ENCODE data around the gene CNNM3.

DNA sequence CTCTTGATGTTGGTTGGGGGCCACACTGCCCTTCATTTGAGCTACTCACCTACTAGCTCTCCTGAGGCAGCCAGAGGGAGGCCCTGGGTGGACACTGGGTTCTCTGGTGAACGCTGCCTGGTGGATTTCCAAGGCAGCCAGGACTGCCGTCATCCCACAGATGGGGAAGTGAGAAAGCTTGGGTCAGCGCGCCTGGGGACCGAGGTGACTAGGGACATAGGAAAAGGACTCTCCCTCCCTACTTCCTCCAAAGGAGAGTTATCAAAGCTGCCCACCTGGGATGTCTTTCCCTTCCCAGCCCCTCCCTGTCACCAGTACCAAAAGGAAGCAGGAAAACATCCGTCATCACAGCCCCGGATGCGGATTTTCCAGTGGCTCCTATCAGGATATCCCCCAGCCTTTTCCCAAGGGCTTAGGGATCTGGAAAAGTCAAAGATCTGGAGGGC is 57.6 kb downstream of the CNNM3 start:
- TF ChIP-seq, protein P1, sequence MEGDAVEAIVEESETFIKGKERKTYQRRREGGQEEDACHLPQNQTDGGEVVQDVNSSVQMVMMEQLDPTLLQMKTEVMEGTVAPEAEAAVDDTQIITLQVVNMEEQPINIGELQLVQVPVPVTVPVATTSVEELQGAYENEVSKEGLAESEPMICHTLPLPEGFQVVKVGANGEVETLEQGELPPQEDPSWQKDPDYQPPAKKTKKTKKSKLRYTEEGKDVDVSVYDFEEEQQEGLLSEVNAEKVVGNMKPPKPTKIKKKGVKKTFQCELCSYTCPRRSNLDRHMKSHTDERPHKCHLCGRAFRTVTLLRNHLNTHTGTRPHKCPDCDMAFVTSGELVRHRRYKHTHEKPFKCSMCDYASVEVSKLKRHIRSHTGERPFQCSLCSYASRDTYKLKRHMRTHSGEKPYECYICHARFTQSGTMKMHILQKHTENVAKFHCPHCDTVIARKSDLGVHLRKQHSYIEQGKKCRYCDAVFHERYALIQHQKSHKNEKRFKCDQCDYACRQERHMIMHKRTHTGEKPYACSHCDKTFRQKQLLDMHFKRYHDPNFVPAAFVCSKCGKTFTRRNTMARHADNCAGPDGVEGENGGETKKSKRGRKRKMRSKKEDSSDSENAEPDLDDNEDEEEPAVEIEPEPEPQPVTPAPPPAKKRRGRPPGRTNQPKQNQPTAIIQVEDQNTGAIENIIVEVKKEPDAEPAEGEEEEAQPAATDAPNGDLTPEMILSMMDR (IDR thresholded peaks at IDR 0.05; ENCODE audit: poor library complexity) = no peak
- no peak for TF ChIP-seq EZH2phosphoT487 (IDR thresholded peaks at IDR 0.05; ENCODE audit: low read depth, severe bottlenecking, unreplicated experiment)
- TF ChIP-seq EZH2 (IDR thresholded peaks at IDR 0.05; ENCODE audit: borderline replicate concordance) = no peak

All from hepatocyte (in vitro differentiated cells).